ENCODE measurements around the gene EAPP.
"Not testable (repeated sequence)": the region's sequence is repeated elsewhere in the genome, so short reads cannot be mapped to it uniquely, and the experiment has no call there.

DNA sequence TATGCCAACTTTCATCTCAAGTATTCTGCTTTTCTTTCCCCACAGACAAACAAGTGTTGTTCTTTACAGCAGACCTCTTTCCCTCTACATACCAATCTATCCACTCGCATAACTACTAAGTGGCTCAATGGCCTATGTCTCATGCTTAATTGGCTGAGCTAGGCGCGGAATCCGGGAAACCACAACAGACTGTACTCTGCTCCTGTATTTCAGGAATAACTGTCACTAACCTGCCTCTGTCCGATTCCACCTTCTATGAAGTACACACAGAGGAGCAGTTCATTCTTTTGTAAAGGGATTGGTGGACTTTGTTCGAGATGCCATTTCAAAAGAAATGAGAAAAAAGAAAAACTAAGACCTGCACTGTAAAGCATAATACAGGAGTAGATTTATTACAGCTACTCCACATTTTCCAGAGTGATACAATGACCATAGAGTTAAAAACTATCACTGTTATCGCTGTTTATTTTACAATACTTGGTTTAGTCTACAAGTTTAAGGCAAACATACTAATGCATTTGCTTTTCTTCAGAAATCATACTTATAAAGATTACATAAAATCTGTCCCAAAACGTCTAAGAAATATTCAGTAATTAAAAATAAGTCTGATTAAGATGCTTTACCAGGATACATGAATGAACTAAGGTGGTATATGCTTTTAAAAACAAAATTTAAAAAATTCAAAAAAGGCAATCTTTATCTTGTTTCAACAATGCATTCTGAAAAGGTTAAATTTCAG, 22.7 kb upstream of the EAPP start:
- TF ChIP-seq, protein P1, sequence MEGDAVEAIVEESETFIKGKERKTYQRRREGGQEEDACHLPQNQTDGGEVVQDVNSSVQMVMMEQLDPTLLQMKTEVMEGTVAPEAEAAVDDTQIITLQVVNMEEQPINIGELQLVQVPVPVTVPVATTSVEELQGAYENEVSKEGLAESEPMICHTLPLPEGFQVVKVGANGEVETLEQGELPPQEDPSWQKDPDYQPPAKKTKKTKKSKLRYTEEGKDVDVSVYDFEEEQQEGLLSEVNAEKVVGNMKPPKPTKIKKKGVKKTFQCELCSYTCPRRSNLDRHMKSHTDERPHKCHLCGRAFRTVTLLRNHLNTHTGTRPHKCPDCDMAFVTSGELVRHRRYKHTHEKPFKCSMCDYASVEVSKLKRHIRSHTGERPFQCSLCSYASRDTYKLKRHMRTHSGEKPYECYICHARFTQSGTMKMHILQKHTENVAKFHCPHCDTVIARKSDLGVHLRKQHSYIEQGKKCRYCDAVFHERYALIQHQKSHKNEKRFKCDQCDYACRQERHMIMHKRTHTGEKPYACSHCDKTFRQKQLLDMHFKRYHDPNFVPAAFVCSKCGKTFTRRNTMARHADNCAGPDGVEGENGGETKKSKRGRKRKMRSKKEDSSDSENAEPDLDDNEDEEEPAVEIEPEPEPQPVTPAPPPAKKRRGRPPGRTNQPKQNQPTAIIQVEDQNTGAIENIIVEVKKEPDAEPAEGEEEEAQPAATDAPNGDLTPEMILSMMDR (IDR thresholded peaks at IDR 0.05) = not testable (repeated sequence)
- TF ChIP-seq POLR2A (IDR thresholded peaks at IDR 0.05) = not testable (repeated sequence)
